GM19351 (cell line): ENCODE measurements around the gene STX12.

ENCODE experiments used
- ATAC-seq: cut with Tn5 transposase; IDR thresholded peaks from one replicate; pipeline ENCODE4 v1.9.1; 2021; ENCODE audit warnings: mild to moderate bottlenecking, moderate library complexity; ENCODE audit not compliant: unreplicated experiment

Gene STX12

DNA sequence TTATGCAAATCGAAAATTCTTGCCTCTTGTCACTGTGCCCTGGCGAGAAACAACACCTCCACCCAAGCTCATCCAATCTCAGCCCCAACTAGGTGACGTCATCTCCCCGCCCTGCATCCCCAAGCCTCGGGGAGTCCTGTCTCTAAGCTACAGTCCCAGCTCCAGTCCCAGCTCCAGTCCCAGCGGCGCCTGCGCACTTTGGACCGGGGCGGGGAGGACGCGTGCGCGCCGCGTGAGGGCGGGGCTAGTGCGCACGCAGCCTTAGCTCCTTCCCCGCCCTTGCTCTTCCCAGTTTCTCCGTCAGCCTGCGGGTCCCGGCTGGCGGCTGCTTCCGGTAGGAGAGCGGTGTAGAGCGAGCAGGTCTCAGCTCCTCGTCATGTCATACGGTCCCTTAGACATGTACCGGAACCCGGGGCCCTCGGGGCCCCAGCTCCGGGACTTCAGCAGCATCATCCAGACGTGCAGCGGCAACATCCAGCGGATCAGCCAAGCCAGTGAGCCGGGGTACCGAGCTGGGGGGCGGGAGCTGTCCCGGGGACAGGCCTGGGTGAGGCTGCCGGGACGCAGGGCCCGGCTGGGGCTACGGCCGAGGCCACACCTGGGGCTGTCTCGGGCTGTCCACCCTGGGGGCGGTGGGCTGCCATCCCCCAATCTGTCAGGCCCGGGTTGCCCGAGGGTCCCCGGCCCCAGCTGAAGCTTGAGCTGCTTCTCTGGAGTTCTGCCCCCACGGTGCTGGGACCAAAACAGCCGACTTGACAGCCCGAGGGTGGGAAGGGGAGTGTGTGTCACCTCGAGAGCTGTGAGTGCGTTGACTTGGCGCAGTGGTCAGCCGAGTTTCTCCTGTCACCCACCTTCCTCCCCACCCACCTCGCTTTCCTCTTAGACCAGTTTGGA is at the start of gene STX12:
TSS of gene STX12 (plus strand) at position 288 of the 894 bp plus-strand sequence. CDS start at position 377, 89 bp downstream.
- ATAC-seq = peak; percentile 93

DNA sequence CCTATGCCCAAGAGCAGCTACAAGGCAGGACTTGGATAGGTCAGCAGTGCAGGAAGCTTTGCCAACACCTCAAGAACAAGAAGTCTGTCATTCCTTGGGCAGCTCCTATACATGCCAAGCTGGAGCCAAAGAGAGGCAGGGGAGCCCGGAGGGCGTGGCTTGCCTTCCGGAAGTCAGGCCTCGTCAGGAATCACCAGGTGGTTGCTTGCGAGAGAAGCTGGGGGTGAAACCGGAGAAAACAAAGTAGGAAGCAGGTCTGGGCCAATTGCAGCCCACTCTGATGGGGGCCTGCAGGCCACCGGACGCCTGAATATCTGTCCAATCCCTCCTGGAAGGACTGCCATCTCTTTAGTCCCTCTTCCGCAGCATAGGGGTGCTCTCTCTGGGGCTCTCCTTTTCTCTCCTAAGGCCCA is 48.1 kb upstream of the STX12 start:
- no peak for ATAC-seq

DNA sequence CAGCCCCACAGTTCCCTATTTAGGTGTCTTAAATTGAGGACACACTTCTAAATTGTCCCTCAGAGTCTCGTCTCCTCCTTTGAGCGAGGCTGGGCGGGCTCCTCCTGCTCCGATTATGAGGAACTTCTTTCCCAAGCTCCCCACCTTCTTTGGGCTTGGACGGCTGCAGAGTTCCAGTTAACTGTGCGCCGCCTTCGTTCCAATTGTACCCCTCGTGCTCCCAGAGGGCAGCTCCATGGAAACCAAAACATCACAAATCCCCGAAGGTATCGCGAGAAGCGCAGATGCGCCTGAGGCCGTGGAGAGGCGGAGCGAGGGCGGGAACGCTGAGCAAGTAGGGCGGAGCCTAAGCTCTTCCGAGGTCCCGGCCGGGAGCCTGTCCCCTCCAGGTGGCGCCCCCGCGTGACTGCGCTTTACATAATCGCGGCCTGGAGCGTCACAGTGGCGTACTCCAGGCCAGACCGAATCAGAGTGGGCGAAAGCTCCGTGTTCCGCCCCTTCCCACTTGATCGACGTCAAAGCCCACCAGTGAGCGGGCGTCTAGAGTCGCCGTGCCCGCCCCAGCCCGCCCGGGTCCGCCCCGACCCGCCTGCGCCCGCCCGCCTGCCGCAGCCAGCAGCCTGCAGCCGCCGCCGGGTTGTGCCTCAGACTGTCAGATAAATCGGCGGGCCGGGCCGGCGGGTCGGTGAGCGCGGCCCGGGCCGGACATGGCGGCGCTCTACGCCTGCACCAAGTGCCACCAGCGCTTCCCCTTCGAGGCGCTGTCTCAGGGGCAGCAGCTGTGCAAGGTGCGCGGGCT is 47.4 kb upstream of the STX12 start, which contains the start of gene FAM76A:
TSS of gene FAM76A (plus strand) at position 588 of the 799 bp plus-strand sequence. CDS start at position 708, 120 bp downstream.
- peak; percentile 95 for ATAC-seq

DNA sequence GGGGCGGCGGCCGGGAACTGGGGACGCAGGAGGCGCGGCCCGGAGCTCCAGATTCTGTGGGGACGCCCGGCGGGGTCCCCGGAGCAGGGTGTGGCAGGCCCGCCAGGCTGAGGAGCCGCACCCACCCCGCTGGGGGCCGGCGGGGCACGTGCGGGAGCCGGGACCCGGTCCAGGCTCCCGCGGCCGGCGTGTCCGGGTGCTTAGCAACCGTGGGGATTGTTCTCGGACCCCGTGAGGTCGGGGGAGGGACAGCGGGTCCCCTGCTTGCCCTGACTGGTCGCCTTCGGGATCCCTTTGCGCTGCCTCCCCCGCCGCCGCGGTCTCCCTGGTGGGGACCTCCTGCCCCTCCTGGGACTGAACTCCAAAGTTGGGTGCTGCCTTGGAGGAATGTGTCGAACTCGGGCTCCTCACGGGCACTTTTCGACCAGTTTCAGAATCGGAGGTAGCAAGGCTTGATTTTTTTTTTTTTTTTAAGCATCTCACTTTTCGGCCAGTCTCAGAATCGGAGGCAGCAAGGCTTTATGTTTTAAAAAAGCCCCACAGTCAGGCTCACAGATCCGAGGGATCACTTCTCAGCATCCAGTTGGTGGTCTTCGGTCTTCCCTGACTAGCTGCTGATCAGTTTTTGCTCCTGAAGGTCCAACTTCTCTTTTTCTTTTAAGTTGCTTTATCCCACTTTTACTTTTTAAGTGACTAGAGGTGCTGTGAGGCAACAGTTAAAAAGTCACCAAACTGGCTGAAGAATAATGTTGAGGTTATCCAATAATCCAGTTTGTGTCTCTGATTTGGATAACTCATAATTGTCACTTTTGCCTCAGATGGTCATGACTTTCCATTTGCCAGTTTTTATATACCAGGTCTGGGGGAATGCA is 46.6 kb upstream of the STX12 start:
- ATAC-seq = peak; percentile 36

DNA sequence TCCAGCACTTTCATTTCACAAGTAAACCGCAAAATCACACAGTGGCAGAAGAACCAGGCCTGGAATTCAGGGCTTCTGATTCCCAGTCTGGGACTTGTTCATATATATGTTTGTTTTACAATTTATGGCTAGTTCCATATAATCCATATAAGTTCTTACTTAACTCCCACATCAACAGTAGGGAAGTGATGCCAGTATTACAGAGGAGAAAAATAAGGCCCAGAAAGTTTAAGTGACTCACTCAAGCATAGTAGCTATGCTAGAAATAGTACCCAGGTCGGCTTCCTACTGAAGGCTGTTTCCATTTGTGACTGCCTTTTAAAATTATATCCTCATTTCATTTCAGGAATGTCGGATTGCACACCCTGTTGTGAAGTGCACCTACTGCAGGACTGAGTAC is 45.9 kb upstream of the STX12 start:
- ATAC-seq = no peak

DNA sequence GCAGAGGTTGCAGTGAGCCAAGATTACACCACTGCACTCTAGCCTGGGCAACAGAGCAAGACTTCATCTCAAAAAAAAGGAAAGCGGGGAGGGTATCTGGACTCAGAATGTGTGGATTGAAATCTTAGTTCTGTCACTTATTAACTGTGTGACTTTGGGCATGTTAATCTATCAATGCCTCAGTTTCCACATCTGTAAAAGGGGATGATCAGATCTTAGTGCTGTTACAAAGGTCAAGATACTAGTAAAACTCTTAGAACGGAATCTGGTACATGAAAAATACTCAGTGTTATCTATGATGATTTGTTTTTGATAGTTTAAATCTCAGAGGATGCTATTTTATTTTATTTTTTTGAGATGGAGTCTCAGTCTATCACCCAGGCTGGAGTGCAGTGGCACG is 36.8 kb upstream of the STX12 start:
- no peak for ATAC-seq

DNA sequence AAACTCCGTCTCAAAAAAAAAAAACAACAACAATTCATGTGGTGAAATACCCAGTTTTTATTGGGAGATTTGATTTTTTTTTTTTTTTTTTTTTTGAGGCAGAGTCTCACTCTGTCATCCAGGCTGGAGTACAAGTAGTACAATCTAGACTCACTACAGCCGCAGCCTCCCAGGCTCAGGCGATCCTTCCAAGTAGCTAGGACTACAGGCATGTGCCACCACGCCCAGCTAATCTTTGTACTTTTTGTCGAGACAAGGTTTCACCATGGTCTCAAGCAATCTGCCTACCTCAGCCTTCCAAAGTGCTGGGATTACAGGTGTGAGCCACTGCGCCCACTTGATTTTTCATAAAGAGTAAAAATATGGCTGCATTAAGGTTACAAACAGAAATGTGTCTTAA is 31.9 kb upstream of the STX12 start:
- ATAC-seq = no peak

DNA sequence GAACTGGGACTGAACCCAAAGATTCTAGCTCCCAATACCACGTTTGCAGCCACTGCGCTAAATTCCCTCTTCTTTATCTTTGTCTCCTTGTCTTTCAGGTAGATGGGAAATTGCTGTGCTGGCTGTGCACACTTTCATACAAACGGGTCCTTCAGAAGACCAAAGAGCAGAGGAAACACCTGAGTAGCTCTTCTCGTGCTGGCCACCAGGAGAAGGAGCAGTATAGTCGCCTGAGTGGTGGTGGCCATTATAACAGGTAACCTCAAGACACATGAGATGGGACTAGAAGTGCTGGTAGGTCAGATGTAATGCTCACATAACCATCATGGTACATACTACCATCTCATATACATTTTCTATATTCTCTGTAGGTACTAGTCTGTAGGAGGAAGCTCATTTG is 28.5 kb upstream of the STX12 start:
- no peak for ATAC-seq

DNA sequence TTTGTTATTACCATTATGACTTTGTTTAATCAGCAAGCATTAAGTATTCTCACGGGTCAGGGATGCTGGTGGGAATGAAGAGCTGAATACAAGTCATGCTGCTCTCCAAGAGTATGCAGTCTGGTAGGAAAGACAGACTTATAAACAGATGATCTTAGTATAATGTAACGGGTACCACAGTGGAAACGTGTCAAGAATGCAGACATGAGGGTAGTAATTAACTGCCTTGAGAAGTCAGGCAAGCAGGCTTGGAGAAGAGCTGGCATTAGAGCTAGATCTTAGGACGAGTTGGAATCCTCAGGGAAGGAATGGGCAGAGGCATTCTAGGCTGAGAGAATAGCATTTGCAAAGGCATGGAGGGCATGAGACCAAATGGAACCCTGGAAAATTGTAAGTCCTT is 27.6 kb upstream of the STX12 start:
- no peak for ATAC-seq

DNA sequence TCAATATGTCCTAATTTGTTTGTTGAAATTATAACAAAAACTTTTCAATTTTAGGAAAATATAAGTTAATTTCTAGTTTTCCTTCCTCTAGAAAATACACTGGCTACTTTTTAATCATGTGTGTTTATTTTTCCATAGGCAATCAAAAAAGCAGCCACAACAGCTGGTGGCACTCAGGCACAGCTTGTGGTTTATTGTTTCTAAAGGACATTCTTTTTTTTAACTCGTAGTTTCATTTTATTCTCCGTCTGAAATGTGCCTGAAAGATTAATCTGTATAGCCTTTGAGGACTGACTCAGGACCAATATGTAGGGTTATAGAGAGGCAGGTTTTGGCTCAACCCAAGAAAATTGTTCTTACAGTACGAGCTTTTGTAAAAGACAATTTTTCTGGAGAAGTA is 20.7 kb upstream of the STX12 start:
- ATAC-seq = no peak

DNA sequence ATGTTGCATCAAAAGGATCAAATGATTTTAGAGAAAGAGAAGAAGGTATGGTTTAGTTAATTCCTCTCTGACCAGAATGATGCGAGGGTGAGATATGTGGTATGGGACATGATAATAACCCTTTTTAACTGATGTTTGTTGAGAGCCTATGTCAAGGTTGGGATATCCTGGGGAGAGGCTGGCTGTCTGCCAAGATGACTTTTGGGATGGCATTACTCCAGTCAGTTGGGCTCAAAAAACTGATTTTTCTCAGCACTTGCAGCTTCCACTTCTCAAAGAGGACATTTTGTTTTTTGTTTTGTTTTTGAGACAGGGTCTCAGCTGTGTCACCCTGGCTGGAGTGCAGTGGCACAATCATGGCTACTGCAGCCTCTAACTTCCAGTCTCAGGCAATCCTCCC is 17.7 kb upstream of the STX12 start:
- ATAC-seq = no peak

DNA sequence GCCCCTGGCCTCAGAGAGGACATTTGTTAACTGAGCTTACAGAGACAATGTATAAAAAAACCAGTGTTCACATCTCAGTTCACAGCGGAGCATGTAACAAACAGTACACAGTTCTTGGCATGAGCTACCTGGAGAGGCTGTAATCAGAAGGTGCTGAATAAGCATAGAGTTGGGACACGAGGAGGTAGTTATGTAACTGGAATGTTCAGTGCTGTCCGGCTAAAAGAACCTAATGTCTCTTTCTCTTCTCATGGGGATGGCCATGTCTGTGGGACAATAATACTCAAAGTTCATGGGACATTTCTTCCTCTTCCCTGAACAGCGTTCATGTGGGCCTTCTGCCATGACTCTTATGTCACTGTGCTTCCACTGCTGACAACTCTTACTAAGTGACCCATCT is 17.2 kb upstream of the STX12 start:
- no peak for ATAC-seq

DNA sequence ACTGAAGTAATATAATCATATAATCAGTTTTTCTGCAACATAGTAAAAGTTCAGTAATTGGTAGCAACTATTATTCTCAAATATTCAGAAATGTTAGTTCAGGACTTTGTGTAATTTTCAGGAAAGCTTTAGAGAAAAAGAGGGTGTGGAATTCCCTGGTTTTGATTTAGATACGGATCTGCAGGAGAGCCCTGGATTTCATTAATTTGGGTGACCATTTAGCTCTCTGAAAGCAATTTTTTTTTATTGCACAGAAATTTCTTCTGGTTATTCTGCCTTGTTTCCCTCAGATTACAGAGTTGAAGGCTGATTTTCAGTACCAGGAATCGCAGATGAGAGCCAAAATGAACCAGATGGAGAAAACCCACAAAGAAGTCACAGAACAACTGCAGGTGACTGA is 13.8 kb upstream of the STX12 start:
- ATAC-seq = no peak

DNA sequence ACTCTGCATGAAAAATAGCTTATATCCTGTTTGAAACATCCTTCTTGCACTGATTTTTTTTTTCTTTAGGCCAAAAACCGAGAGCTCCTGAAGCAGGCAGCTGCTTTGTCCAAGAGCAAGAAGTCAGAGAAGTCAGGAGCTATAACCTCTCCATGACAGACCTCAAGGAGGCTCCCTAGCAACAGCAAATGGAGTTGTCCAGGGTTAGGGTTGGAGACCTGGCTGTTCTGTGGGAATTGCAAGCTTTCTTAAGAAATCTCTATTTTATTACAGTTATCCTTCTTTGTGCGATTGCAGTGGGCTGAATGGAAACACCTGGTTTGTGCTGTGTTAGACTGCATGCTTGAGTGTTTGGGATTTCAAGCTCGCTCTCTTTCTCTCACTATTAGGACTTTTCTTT is 12.6 kb upstream of the STX12 start:
- no peak for ATAC-seq

DNA sequence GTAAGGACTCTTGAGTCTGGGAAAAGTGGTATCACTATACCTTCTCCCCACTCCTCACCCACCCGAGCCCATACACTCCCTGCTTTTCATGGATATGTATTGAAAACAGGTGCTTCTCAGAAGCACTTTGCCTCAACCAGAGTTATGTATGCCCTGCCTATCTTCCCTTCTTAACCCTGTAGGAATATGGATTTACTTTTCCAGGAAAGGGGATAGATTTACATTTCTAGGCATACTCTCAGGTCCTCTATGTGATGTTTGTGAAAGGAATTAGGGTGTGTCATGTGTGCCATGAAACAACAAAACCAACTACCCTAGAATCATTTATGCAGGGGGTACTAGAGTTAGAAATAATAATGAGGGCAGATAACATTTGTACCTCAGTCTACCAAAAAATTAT is 11.0 kb upstream of the STX12 start:
- ATAC-seq = no peak

DNA sequence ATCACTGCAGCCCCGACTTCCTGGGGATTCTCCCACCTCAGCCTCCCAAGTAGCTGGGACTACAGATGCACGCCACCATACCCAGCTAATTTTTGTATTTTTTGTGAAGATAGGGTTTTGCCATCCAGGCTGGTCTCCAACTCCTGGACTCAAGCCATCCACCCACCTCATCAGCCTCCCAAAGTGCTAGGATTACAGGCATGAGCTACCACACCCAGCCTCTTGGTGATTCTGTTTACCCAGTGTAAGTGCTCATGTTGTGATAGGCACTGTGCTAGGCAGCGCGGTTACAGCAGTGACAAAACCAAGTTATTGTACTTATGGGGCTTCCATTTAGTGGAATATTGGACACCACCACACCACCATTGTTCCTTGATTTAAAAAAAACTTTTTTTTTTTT is 9.7 kb upstream of the STX12 start:
- no peak for ATAC-seq

DNA sequence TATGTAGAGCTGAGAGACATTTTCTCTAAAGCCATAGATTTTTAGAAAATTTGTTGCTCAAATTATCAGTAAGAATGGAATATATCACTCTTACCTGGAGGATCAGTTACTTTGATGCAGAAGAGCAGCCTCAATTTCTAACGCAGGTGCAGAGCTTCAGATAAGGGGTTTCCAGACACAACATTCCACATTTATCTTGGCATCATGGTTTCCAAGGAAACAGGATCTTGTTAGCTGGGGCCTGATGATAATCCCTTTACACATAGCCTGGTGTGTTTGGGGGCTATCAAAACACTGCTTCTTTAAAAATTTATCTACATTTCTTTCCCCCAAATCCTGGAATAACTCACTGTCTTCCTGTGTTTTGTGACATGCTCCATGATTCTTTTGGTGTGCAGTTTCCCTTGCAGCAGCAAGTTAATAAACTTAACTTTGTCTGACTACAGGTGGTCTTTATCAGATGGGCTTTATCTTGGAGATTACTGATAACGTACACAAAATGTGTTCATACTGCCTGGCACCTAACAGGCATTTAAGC is 2.7 kb upstream of the STX12 start:
- no peak for ATAC-seq

DNA sequence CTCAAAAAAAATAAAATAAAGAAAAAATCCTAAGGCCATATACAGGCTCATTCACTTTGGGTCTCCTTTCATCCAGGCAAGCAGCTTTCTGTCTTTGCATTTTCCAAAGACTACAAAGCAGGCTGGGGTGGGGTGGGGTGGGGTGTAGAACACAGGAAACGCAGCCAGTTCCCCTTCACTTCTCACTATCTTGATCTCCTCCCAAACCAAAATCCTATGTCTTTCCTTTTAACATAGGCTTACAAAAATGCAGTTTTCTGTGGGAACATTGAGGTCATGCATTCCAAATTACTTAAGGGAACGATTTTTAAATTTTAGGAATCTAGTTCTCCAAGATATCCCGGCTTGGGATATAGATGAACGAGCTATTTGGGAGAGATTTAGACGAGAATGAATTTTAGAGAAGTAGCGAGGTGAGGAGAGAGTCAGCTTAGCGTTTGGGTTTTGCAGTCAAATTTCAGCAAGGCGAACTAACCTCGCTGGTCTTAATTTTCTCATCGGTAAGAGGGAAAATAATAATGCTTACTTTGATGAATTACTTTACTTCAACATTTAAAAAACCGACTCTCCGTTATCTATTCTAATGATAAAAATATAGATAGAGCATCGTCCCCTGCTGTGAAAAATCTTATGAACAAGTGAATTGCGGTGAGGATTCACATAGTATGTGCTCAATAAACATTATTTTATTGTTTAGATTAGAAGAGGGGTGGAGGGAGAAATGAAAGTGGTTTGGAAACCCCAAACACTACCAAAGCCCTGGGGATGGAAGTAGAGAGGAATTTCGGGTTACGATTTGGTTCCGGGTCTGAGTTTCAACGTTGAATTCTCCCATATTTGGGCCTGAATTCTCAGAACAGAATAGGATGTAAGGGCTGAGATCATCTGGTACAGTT is 735 bp upstream of the STX12 start:
- no peak for ATAC-seq

DNA sequence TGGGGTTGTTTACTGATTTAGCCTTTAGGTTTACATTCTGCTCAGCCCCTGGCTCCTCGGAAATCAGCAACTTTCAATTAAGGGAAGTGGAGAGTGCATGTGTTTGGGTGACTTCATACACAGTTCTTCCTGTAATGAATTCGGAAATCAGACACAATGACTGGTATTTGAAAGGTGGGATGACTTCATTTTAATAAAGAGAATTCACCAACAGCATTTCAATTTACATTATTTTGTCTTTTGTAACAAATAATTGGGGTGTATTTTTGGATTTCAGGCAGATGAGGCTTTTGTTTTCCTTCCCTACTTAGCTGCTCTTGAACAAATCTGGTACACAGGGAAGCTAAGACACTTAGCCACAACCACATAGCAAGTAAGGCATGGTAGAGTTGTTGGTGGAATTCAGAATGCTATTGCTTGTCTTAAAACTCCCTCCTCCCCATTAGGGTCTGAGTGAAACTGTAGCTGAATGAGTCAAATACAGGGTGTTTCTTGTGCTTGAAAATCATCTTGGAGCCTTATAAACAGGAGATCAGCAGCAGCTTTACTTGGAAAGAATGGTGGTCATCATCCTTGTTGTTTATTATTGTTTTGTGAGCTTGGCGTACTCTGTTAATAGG is 917 bp downstream of the STX12 start:
- ATAC-seq = no peak
